Astrocyte (in vitro differentiated cells and primary cell): ENCODE results near the gene PPM1E. TPM values are rescaled to one million over a fixed set of nuclear protein-coding genes. Genes with fewer than 3 reads are reported as not detected.

ENCODE experiments used
- DNase-seq: peaks from one replicate; pipeline ENCODE4 v3.0.0-alpha.2; 2010; ENCODE audit warnings: low read depth
- FAIRE-seq: peaks from 2 replicates; lab custom pipeline; 2011; peaks lifted over from hg19 to GRCh38; lab: Jason Lieb, UNC
- H2AFZ ChIP-seq: 2 replicates; pipeline ENCODE4 v1.6.0; 2012; ENCODE audit warnings: low read depth, low read length, inconsistent platforms
- H3K27ac ChIP-seq: 2 replicates; pipeline ENCODE4 v1.5.1; 2011; ENCODE audit warnings: low read depth, low read length, inconsistent platforms
- H3K27me3 ChIP-seq: 2 replicates; pipeline ENCODE4 v1.6.0; 2011; ENCODE audit warnings: low read length, inconsistent platforms; ENCODE audit not compliant: insufficient read depth
- H3K36me3 ChIP-seq: 2 replicates; pipeline ENCODE4 v1.5.1; 2011; ENCODE audit warnings: low read length, inconsistent platforms; ENCODE audit not compliant: insufficient read depth
- H3K4me1 ChIP-seq: 2 replicates; pipeline ENCODE4 v1.5.1; 2011; ENCODE audit warnings: low read length, inconsistent platforms; ENCODE audit not compliant: insufficient read depth
- H3K4me2 ChIP-seq: 2 replicates; pipeline ENCODE4 v1.6.0; 2012; ENCODE audit warnings: low read length, inconsistent platforms
- H3K4me3 ChIP-seq: 2 replicates; pipeline ENCODE4 v1.5.1; 2011; ENCODE audit warnings: low read depth, mild to moderate bottlenecking, low read length, inconsistent platforms; ENCODE audit not compliant: insufficient read depth
- H3K79me2 ChIP-seq: 2 replicates; pipeline ENCODE4 v1.6.0; 2012; ENCODE audit warnings: mild to moderate bottlenecking, low read length, inconsistent platforms; ENCODE audit not compliant: insufficient read depth
- H3K9ac ChIP-seq: 2 replicates; pipeline ENCODE4 v1.6.0; 2012; ENCODE audit warnings: mild to moderate bottlenecking, low read length, inconsistent platforms
- H3K9me3 ChIP-seq: 2 replicates; pipeline ENCODE4 v1.5.1; 2012; ENCODE audit warnings: low read depth, mild to moderate bottlenecking, low read length, inconsistent platforms; ENCODE audit not compliant: insufficient read depth
- H4K20me1 ChIP-seq: 2 replicates; pipeline ENCODE4 v1.6.0; 2012; ENCODE audit warnings: low read length, inconsistent platforms; ENCODE audit not compliant: insufficient read depth
- H3K27ac Mint-ChIP-seq: one replicate; pipeline ENCODE4 v1.8.0; 2021; ENCODE audit warnings: mild to moderate bottlenecking, mixed read lengths; ENCODE audit not compliant: unreplicated experiment
- H3K27me3 Mint-ChIP-seq: one replicate; pipeline ENCODE4 v1.8.0; 2021; ENCODE audit warnings: low read depth, mixed read lengths; ENCODE audit not compliant: unreplicated experiment
- H3K36me3 Mint-ChIP-seq: one replicate; pipeline ENCODE4 v1.8.0; 2021; ENCODE audit warnings: low read depth, mixed read lengths; ENCODE audit not compliant: unreplicated experiment
- H3K4me1 Mint-ChIP-seq: one replicate; pipeline ENCODE4 v1.8.0; 2021; ENCODE audit warnings: low read depth, mixed read lengths; ENCODE audit not compliant: unreplicated experiment
- H3K4me3 Mint-ChIP-seq: one replicate; pipeline ENCODE4 v1.8.0; 2021; ENCODE audit warnings: mild to moderate bottlenecking, moderate library complexity, mixed read lengths; ENCODE audit not compliant: unreplicated experiment
- H3K9me3 Mint-ChIP-seq: one replicate; pipeline ENCODE4 v1.8.0; 2021; ENCODE audit warnings: mild to moderate bottlenecking, mixed read lengths; ENCODE audit not compliant: unreplicated experiment
- EZH2 ChIP-seq: IDR thresholded peaks from 2 replicates; pipeline ENCODE4 v1.6.1; 2012; ENCODE audit warnings: mild to moderate bottlenecking, low read length, inconsistent platforms; ENCODE audit not compliant: insufficient read depth
- total RNA-seq: library from RNA; stranded (reverse); gene quantifications from 2 replicates; pipeline ENCODE4 v1.2.1, GENCODE V29; 2021
- TF ChIP-seq, protein P1 (sequence below): IDR thresholded peaks from 2 replicates; pipeline ENCODE4 v1.5.1; 2011; ENCODE audit warnings: low read depth, mild to moderate bottlenecking, inconsistent platforms, low read length, moderate library complexity; ENCODE audit not compliant: insufficient read depth

The PPM1E gene
- total RNA-seq, 1 donor from 2014 or later, result 0.79 TPM

DNA sequence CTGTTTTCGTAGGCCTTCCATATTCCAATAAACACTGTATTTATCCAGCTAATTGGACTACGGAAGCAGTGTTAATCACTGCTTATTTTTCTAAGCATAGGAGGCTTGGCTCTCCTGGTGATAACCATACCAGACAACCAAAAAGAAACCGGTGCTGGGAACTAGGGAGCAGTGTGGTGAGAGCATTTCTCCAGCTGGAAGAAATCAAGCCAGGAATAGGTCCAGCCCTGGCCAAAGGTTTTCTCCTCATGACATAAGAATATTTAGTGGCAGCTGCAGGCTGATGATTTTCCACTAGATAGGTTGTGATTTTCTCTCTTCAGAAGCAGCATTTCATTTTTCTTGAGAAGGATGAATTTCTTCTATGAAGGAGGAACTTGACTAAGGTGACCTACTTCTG lies 209.6 kb downstream of the PPM1E start:
- peak; percentile 13 for DNase-seq
- no peaks in the 10 kb centered on the region for H3K36me3 ChIP-seq

DNA sequence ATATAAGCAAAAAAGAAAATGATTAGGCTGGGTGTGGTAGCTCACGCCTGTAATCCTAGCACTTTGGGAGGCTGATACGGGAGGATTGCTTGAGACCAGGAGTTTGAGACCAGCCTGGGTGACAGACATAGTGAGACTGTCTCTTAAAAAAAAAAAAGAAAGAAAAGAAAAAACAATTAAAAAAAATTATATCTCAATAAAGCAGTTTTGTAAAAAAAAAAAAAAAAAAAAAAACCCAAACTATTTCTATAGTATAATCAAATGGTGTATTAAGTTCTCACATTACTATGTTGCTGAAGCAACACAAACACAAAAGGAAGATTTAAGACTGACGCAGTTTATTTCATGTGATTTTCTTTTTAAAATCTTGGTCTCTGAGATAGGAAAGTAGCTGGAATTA lies 210.6 kb downstream of the PPM1E start:
- no peak for TF ChIP-seq EZH2
- TF ChIP-seq, protein P1, sequence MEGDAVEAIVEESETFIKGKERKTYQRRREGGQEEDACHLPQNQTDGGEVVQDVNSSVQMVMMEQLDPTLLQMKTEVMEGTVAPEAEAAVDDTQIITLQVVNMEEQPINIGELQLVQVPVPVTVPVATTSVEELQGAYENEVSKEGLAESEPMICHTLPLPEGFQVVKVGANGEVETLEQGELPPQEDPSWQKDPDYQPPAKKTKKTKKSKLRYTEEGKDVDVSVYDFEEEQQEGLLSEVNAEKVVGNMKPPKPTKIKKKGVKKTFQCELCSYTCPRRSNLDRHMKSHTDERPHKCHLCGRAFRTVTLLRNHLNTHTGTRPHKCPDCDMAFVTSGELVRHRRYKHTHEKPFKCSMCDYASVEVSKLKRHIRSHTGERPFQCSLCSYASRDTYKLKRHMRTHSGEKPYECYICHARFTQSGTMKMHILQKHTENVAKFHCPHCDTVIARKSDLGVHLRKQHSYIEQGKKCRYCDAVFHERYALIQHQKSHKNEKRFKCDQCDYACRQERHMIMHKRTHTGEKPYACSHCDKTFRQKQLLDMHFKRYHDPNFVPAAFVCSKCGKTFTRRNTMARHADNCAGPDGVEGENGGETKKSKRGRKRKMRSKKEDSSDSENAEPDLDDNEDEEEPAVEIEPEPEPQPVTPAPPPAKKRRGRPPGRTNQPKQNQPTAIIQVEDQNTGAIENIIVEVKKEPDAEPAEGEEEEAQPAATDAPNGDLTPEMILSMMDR, result no peak
- DNase-seq (no peak), FAIRE-seq (no peak)
- Histone ChIP-seq H3K9ac (no peak overlapping the region), H3K27ac (no peak overlapping the region), H2AFZ (no peak overlapping the region), H3K4me3 (no peak overlapping the region), H3K4me1 (no peaks in the 10 kb centered on the region), H4K20me1 (no peaks in the 10 kb centered on the region), H3K79me2 (no peaks in the 10 kb centered on the region), H3K9me3 (no peaks in the 10 kb centered on the region), H3K27me3 (no peaks in the 10 kb centered on the region), H3K36me3 (no peaks in the 10 kb centered on the region), H3K4me2 (no peak overlapping the region)
- no peaks in the 10 kb centered on the region for H3K9me3 Mint-ChIP-seq
- H3K36me3 Mint-ChIP-seq, result no peaks in the 10 kb centered on the region
- no peak overlapping the region for H3K4me3 Mint-ChIP-seq
- H3K27ac Mint-ChIP-seq, result no peak overlapping the region
- no peaks in the 10 kb centered on the region for H3K27me3 Mint-ChIP-seq
- H3K4me1 Mint-ChIP-seq, result peaks cover 18% of the 10 kb centered on the region

More for the DNA sequence above, 209.6 kb downstream of the PPM1E start:
- Mint-ChIP-seq H3K27ac (no peak overlapping the region), H3K4me1 (peaks cover 14% of the 10 kb centered on the region), H3K4me3 (no peak overlapping the region), H3K36me3 (no peaks in the 10 kb centered on the region), H3K27me3 (no peaks in the 10 kb centered on the region), H3K9me3 (no peaks in the 10 kb centered on the region)
- no peak for FAIRE-seq
- no peaks in the 10 kb centered on the region for H3K9me3 ChIP-seq
- no peak overlapping the region for H3K27ac ChIP-seq
- no peak overlapping the region for H2AFZ ChIP-seq
- TF ChIP-seq EZH2, result no peak
- TF ChIP-seq, protein P1, result no peak
- H3K4me1 ChIP-seq, result no peaks in the 10 kb centered on the region
- no peaks in the 10 kb centered on the region for H4K20me1 ChIP-seq
- H3K4me3 ChIP-seq, result no peak overlapping the region
- no peak overlapping the region for H3K4me2 ChIP-seq
- no peak overlapping the region for H3K9ac ChIP-seq
- H3K27me3 ChIP-seq, result no peaks in the 10 kb centered on the region
- H3K79me2 ChIP-seq, result no peaks in the 10 kb centered on the region

DNA sequence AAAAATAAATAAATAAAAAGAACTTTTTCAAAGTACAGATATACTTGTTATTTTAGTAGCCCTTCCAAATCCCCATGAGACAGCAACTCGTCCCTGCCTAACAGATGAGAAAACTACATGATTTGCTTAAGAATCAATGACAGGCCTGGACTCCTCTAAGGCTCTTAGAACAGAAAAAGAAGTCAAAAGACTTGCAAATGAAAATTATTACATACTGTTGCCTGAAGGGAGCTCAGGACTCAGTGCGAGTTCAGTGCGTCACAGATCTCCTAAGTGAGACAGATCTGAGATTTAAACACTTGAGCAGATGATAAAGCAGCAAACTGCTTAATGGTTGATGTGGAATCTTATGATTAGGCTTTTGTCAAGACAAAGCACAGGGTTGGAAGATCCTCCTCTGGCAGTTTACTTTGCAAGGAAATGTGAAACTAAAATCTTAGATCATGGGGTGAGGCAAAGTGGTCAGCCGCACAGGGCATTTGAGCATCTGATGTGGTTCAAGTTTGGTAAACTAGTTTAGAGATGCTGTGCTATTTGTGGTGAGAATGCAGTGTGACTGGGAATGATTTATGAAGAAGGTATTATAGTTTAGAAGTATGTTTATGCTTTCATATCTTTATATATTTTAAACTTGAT lies 212.9 kb downstream of the PPM1E start:
- FAIRE-seq, result no peak
- H3K9me3 Mint-ChIP-seq, result no peaks in the 10 kb centered on the region
- Histone ChIP-seq H3K4me2 (peak overlapping the region; percentile 21), H3K9ac (no peak overlapping the region), H3K27me3 (no peaks in the 10 kb centered on the region), H3K4me3 (no peak overlapping the region), H2AFZ (no peak overlapping the region), H3K4me1 (no peaks in the 10 kb centered on the region), H3K9me3 (no peaks in the 10 kb centered on the region), H3K79me2 (no peaks in the 10 kb centered on the region), H3K36me3 (no peaks in the 10 kb centered on the region), H3K27ac (no peak overlapping the region), H4K20me1 (no peaks in the 10 kb centered on the region)
- TF ChIP-seq, protein P1, result no peak
- no peak for TF ChIP-seq EZH2
- H3K4me3 Mint-ChIP-seq, result no peak overlapping the region
- peaks cover 20% of the 10 kb centered on the region for H3K4me1 Mint-ChIP-seq
- no peak overlapping the region for H3K27ac Mint-ChIP-seq
- DNase-seq, result peak; percentile 56
- no peaks in the 10 kb centered on the region for H3K36me3 Mint-ChIP-seq
- no peaks in the 10 kb centered on the region for H3K27me3 Mint-ChIP-seq
